SU-DHL-6 (cell line): Measurements from ENCODE around the gene CXADR.
"Not testable (repeated sequence)": the region's sequence is repeated elsewhere in the genome, so short reads cannot be mapped to it uniquely, and the experiment has no call there.

Experiments
- H2AFZ ChIP-seq: fragments of 200-600 bp; sonication (generic); 2 replicates; pipeline ENCODE4 v1.6.1; 2014; ENCODE audit warnings: low read depth, mild to moderate bottlenecking, moderate library complexity, mixed read lengths, antibody characterized with exemption, low read length; ENCODE audit not compliant: severe bottlenecking
- H3F3A ChIP-seq: fragments of 200-600 bp; shearing (Covaris generic); 2 replicates; pipeline ENCODE4 v1.6.0; 2016; ENCODE audit warnings: antibody characterized with exemption, mild to moderate bottlenecking; ENCODE audit not compliant: insufficient read depth
- H3K27ac ChIP-seq: fragments of 200-600 bp; sonication (generic); 2 replicates; pipeline ENCODE4 v1.5.1; 2016; ENCODE audit warnings: low read depth, mild to moderate bottlenecking, low read length, moderate library complexity, mixed read lengths
- H3K27me3 ChIP-seq: fragments of 200-600 bp; sonication (generic), shearing (Covaris generic); 2 replicates; pipeline ENCODE4 v1.6.0; 2014; ENCODE audit warnings: mild to moderate bottlenecking, low read length
- H3K36me3 ChIP-seq: fragments of 200-600 bp; sonication (generic); 2 replicates; pipeline ENCODE4 v1.6.1; 2014; ENCODE audit warnings: mild to moderate bottlenecking, low read length, mixed read lengths
- H3K4me2 ChIP-seq: fragments of 300-600, 200-600 bp; shearing (Covaris generic), sonication (generic); 2 replicates; pipeline ENCODE4 v1.6.0; 2014; ENCODE audit warnings: low read length, low read depth, mild to moderate bottlenecking; ENCODE audit not compliant: poor library complexity, severe bottlenecking
- H3K4me3 ChIP-seq: fragments of 200-600 bp; sonication (generic); 2 replicates; pipeline ENCODE4 v1.5.1; 2014; ENCODE audit warnings: antibody characterized with exemption, low read length, mild to moderate bottlenecking, mixed read lengths; ENCODE audit not compliant: insufficient read depth, poor library complexity, severe bottlenecking
- H3K79me2 ChIP-seq: fragments of 200-600 bp; sonication (generic); 2 replicates; pipeline ENCODE4 v1.6.1; 2014; ENCODE audit warnings: mild to moderate bottlenecking, low read length, moderate library complexity; ENCODE audit not compliant: insufficient read depth
- H3K9ac ChIP-seq: fragments of 200-600 bp; sonication (generic); 2 replicates; pipeline ENCODE4 v1.7.0; 2014; ENCODE audit warnings: mild to moderate bottlenecking, low read length
- H3K9me2 ChIP-seq: fragments of 200-600 bp; sonication (generic); replicated peaks from 2 replicates; pipeline ENCODE4 v1.6.1; 2014; ENCODE audit warnings: low read length; ENCODE audit not compliant: insufficient read depth
- H3K9me3 ChIP-seq: fragments of 200-600 bp; sonication (generic); 2 replicates; pipeline ENCODE4 v1.6.1; 2014; ENCODE audit warnings: low read length, mixed read lengths; ENCODE audit not compliant: insufficient read depth
- H4K20me1 ChIP-seq: fragments of 200-600 bp; sonication (generic); 2 replicates; pipeline ENCODE4 v1.6.1; 2014; ENCODE audit warnings: low read depth, mild to moderate bottlenecking, antibody characterized with exemption, low read length, moderate library complexity, mixed read lengths
- EZH2phosphoT487 ChIP-seq: fragments of 200-600 bp; sonication (generic), shearing (Covaris generic); conservative IDR thresholded peaks from 2 replicates; pipeline ENCODE4 v1.6.1; 2018; ENCODE audit warnings: mild to moderate bottlenecking, antibody characterized with exemption, low read length, moderate library complexity, mixed read lengths
- TF ChIP-seq, protein P1 (sequence below): fragments of 200-600 bp; sonication (generic); IDR thresholded peaks from one replicate; pipeline ENCODE4 v1.5.1; 2017; ENCODE audit warnings: antibody characterized with exemption, mild to moderate bottlenecking, low read length, moderate library complexity; ENCODE audit not compliant: insufficient read depth, poor library complexity, severe bottlenecking

Gene CXADR

DNA sequence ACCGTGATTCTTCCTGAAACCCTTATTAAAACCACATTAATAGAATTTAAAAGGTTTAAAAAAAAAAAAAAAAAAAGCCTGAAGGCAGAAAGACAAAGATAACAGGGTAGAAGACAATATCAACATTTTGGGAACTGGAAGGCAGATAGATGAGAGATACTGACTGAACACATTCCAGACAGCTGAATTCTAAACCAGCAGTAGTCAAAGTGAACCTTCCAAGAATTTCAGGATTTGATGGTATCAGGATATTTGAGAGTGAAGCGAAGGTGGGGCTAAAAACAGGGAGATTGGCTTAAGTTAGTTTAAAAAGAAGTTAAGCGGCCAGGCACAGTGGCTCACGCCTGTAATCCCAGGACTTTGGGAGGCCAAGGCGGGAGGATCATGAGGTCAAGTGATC is 5.3 kb upstream of the CXADR start:
- no peaks in the 10 kb centered on the region for H4K20me1 ChIP-seq
- no peak overlapping the region for H3K4me2 ChIP-seq
- no peaks in the 10 kb centered on the region for H3K79me2 ChIP-seq
- peaks cover 4% of the 10 kb centered on the region for H3F3A ChIP-seq
- H3K27me3 ChIP-seq: no peaks in the 10 kb centered on the region
- H3K9me2 ChIP-seq: no peaks in the 10 kb centered on the region
- no peak overlapping the region for H3K4me3 ChIP-seq
- TF ChIP-seq, protein P1, sequence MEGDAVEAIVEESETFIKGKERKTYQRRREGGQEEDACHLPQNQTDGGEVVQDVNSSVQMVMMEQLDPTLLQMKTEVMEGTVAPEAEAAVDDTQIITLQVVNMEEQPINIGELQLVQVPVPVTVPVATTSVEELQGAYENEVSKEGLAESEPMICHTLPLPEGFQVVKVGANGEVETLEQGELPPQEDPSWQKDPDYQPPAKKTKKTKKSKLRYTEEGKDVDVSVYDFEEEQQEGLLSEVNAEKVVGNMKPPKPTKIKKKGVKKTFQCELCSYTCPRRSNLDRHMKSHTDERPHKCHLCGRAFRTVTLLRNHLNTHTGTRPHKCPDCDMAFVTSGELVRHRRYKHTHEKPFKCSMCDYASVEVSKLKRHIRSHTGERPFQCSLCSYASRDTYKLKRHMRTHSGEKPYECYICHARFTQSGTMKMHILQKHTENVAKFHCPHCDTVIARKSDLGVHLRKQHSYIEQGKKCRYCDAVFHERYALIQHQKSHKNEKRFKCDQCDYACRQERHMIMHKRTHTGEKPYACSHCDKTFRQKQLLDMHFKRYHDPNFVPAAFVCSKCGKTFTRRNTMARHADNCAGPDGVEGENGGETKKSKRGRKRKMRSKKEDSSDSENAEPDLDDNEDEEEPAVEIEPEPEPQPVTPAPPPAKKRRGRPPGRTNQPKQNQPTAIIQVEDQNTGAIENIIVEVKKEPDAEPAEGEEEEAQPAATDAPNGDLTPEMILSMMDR: no peak
- no peak overlapping the region for H3K9ac ChIP-seq
- no peak overlapping the region for H2AFZ ChIP-seq
- H3K36me3 ChIP-seq: no peaks in the 10 kb centered on the region
- H3K9me3 ChIP-seq: no peaks in the 10 kb centered on the region
- no peak overlapping the region for H3K27ac ChIP-seq

DNA sequence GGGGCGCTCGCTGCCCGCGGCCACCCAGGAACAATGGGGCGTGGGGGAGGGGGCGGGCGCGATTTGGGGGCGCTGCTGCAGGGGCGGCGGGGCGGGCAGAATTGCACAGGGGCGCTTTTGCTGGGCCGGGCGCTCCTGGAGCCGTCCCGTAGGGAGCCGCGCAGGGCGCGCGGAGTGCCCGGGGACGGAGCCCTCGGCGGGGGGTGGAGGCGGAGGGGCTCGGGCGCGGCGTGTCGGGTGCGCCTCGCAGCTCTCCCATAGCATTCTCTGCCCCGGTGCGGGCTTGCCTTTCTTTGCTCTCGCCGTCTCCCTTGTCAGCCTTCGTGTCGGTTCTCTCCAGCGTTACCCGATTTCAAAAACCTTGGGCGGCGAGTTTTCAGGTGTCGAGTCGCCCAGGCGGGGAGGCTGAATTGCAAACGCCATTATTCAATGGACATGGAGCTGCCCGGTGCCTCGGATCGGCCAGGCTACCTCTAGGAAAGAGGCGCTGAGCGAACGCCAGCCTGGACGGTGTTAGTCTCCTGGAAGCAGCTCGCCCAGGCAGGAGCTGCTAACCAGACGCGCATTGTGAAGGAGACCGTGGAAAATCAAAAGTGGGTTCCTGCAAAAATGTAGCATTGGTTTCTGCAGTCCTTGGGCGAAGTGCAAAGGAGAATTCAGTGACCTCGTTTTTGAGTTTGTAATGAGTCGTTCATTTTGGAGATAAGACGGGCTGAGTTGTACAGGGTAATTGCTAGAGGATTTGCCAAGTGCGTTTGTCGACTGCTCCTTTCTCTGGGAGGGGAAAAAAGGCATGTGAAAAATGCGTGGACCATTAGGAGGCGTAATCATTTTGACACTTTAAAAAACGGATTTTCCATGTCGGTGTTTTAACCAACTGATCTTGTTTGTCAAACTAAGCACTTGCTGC is 626 bp downstream of the CXADR start:
- Histone ChIP-seq H2AFZ (peak overlapping the region; percentile 49), H3F3A (peaks cover 4% of the 10 kb centered on the region), H3K36me3 (no peaks in the 10 kb centered on the region), H3K27me3 (no peaks in the 10 kb centered on the region), H3K79me2 (no peaks in the 10 kb centered on the region), H3K4me3 (peak overlapping the region; percentile 72), H3K9ac (peak overlapping the region; percentile 61), H3K4me2 (peak overlapping the region; percentile 71), H3K27ac (no peak overlapping the region), H3K9me3 (no peaks in the 10 kb centered on the region), H3K9me2 (no peaks in the 10 kb centered on the region), H4K20me1 (no peaks in the 10 kb centered on the region)
- TF ChIP-seq EZH2phosphoT487: no peak
- TF ChIP-seq, protein P1: no peak

DNA sequence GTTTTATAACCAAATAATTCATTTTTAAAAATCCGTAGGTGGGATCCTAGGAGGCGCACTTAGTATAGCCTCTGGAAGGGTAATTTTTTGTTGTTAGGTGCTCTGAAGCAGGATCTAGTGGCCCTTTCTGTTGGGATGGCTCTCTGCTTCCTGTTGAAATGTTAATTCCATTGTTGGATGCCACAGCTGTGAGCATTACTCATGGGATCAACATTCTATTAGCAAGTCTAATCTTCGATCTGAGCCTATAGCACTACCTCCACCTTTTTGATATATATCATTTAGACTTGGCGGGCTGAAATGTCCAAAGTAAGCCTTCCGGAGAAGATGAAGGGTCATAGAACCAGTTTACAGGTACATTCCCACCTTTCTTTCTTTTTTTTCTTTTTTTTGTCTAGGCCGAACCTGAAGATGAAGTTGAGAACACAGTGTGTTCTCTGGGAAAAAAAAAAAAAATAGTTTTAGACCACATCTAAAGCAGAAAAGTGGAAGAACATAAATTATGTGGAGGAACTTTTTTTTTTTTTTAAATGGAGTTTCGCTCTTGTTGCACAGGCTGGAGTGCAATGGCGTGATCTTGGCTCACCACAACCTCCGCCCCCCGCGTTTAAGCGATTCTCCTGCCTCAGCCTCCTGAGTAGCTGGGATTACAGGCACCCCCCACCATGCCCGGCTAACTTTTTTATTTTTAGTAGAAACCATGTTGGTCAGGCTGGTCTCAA is 1.4 kb downstream of the CXADR start:
- no peaks in the 10 kb centered on the region for H4K20me1 ChIP-seq
- no peaks in the 10 kb centered on the region for H3K79me2 ChIP-seq
- H3K9me2 ChIP-seq: no peaks in the 10 kb centered on the region
- H3K27ac ChIP-seq: no peak overlapping the region
- H2AFZ ChIP-seq: no peak overlapping the region
- no peak overlapping the region for H3K9ac ChIP-seq
- no peak overlapping the region for H3K4me3 ChIP-seq
- peaks cover 4% of the 10 kb centered on the region for H3F3A ChIP-seq
- no peaks in the 10 kb centered on the region for H3K36me3 ChIP-seq
- no peaks in the 10 kb centered on the region for H3K9me3 ChIP-seq
- H3K4me2 ChIP-seq: no peak overlapping the region
- TF ChIP-seq EZH2phosphoT487: no peak
- TF ChIP-seq, protein P1: no peak
- no peaks in the 10 kb centered on the region for H3K27me3 ChIP-seq

DNA sequence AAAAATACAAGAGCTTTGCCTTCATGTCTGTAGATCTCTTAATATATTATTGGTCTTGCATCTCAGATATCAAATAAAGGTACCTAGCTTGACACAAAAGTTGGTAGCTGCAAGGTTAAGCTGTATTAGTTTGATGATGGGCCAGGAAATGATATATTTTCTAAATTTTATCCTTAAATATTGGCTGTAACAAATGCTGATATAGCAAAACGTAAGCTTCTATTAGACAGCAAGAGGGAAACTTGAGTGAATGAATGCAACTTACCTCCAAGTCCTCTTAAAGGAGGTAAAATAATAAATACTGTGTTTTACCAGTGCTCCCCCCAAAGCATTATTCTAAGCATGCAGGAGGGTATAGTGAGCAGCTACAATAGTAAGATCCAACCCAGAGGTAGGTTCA is 4.2 kb downstream of the CXADR start:
- H3K79me2 ChIP-seq, H3K4me3 ChIP-seq, H3K9me3 ChIP-seq, H4K20me1 ChIP-seq, H3K27ac ChIP-seq, H3K27me3 ChIP-seq, H3K36me3 ChIP-seq, H2AFZ ChIP-seq, H3K4me2 ChIP-seq, H3K9ac ChIP-seq, H3F3A ChIP-seq, H3K9me2 ChIP-seq: not testable (repeated sequence)
